HG02981 (cell line): ENCODE measurements around the gene RAB27A.
"Not testable (repeated sequence)": the region's sequence is repeated elsewhere in the genome, so short reads cannot be mapped to it uniquely, and the experiment has no call there.

Source experiments
- ATAC-seq: cut with Tn5 transposase; IDR thresholded peaks from one replicate; pipeline ENCODE4 v1.9.1; 2021; ENCODE audit warnings: mild to moderate bottlenecking, moderate library complexity; ENCODE audit not compliant: unreplicated experiment

Gene RAB27A

GRCh38 chr15:55289746-55290527, at the start of gene RAB27A:
TSS of gene RAB27A (minus strand) at chr15:55289813. CDS start at chr15:55234934, 54,879 bp downstream.
- ATAC-seq = peak; percentile 67

- no peak for ATAC-seq
Measured at GRCh38 chr15:55337160-55337559, 47.5 kb upstream of the RAB27A start.

GRCh38 chr15:55334997-55335396, 45.4 kb upstream of the RAB27A start:
- no peak for ATAC-seq

- ATAC-seq = no peak
Measured at GRCh38 chr15:55334371-55334770, 44.8 kb upstream of the RAB27A start.

GRCh38 chr15:55327387-55327786, 37.8 kb upstream of the RAB27A start:
- no peak for ATAC-seq

- no peak for ATAC-seq
Measured at GRCh38 chr15:55322467-55322866, 32.9 kb upstream of the RAB27A start.

- ATAC-seq = no peak
Measured at GRCh38 chr15:55320963-55321362, 31.4 kb upstream of the RAB27A start.

GRCh38 chr15:55320238-55320550, 30.6 kb upstream of the RAB27A start:
- ATAC-seq = no peak

- peak; percentile 39 for ATAC-seq
Measured at GRCh38 chr15:55319537-55320237, 30.1 kb upstream of the RAB27A start.

GRCh38 chr15:55318588-55319494, 29.2 kb upstream of the RAB27A start, which contains the start of the genes PIGB and PIGBOS1:
TSS of gene PIGB (plus strand) at chr15:55319222. CDS start at chr15:55319251, 29 bp downstream.
TSS of gene PIGBOS1 (minus strand) at chr15:55319123. CDS start at chr15:55317792, 1,331 bp downstream.
- ATAC-seq = peak; percentile 86

GRCh38 chr15:55302801-55303200, 13.2 kb upstream of the RAB27A start:
- ATAC-seq = not testable (repeated sequence)

- no peak for ATAC-seq
Measured at GRCh38 chr15:55297315-55297714, 7.7 kb upstream of the RAB27A start.

- ATAC-seq = peak; percentile 56
Measured at GRCh38 chr15:55290528-55291057, 980 bp upstream of the RAB27A start.

GRCh38 chr15:55289011-55289745, 435 bp downstream of the RAB27A start:
- peak; percentile 26 for ATAC-seq

- ATAC-seq = no peak
Measured at GRCh38 chr15:55288006-55288717, 1.5 kb downstream of the RAB27A start.

- ATAC-seq = not testable (repeated sequence)
Measured at GRCh38 chr15:55286442-55287189, 3.0 kb downstream of the RAB27A start.

- no peak for ATAC-seq
Measured at GRCh38 chr15:55284426-55284825, 5.2 kb downstream of the RAB27A start.

GRCh38 chr15:55283379-55284147, 6.0 kb downstream of the RAB27A start:
- no peak for ATAC-seq
